MM.1S (cell line): ENCODE measurements around the gene TMEM184A.

Experiments
- EZH2 ChIP-seq: fragments of 300-600 bp; sonication (generic); optimal IDR thresholded peaks from 2 replicates; pipeline ENCODE3; 2017; ENCODE audit warnings: low read depth, mild to moderate bottlenecking, antibody characterized with exemption, low read length, mixed read lengths
- TF ChIP-seq, protein P1 (sequence below): fragments of 300-600 bp; sonication (generic); IDR thresholded peaks from 2 replicates; pipeline ENCODE4 v1.5.1; 2016; ENCODE audit warnings: antibody characterized with exemption, low read length, mixed read lengths

DNA sequence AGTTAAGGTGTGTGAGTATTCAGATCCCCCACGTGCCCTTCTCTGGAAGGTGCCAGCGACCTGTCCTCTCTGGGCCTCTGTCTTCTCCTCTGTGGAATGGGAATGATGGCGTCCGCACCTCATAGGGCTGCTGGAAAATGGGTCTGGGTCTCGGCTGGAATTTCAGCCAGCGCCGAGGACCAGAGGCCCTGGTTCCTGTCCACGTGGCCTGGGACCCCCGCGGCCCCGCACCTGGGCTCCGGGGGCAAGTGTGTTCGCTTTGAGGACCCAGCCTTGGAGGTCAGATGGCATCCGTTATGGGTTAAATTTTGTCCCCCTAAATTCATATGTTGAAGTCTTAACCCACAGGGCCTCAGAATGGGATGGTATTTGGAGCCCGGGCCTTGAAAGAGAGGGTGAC lies 46.4 kb upstream of the TMEM184A start:
- TF ChIP-seq, protein P1, sequence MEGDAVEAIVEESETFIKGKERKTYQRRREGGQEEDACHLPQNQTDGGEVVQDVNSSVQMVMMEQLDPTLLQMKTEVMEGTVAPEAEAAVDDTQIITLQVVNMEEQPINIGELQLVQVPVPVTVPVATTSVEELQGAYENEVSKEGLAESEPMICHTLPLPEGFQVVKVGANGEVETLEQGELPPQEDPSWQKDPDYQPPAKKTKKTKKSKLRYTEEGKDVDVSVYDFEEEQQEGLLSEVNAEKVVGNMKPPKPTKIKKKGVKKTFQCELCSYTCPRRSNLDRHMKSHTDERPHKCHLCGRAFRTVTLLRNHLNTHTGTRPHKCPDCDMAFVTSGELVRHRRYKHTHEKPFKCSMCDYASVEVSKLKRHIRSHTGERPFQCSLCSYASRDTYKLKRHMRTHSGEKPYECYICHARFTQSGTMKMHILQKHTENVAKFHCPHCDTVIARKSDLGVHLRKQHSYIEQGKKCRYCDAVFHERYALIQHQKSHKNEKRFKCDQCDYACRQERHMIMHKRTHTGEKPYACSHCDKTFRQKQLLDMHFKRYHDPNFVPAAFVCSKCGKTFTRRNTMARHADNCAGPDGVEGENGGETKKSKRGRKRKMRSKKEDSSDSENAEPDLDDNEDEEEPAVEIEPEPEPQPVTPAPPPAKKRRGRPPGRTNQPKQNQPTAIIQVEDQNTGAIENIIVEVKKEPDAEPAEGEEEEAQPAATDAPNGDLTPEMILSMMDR = no peak
- TF ChIP-seq EZH2 = no peak
